ENCODE measurements around the gene N4BP2L1.

Gene N4BP2L1

GRCh38 chr13:32427852-32428580, at the start of gene N4BP2L1:
TSS of gene N4BP2L1 (minus strand) at chr13:32428130. CDS start at chr13:32428082, 48 bp downstream.
- no peak for DNase-seq

GRCh38 chr13:32476892-32477291, 49.0 kb upstream of the N4BP2L1 start:
- no peak for DNase-seq

DNA sequence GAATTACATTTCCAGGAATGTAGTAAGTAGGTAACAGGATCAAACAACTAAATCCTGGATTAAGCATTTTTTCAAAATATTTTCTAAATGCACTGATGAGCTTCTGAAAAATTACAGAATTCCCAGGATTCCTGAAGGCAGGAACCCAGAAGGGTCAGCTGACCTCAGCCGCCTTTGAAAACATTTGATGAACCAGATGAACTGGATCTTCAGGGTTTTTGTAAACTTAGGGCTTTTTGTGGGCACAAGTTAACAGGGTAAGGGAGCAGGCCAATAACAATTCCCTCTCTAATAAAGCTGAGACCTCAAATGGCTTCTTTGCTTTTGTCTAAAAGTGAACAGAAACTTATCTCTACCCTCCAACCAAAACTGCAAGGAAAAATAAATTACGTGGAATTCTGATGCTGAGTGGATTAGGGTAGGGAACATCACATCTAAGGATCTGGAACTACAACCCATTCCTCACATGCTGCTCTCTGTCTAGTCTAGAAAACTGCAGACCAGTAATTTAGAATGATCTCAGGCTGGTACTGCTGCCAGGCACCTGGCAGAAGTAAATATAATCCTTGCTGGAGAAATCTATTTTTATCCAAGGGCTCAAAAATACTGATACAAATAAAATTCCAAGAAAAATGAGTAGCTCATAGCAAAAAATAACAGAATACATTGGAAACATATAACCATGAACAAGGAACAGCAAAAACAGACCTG, 48.2 kb upstream of the N4BP2L1 start:
- no peak for DNase-seq

- no peak for DNase-seq
Observed at GRCh38 chr13:32474999-32475792, 47.3 kb upstream of the N4BP2L1 start.

DNA sequence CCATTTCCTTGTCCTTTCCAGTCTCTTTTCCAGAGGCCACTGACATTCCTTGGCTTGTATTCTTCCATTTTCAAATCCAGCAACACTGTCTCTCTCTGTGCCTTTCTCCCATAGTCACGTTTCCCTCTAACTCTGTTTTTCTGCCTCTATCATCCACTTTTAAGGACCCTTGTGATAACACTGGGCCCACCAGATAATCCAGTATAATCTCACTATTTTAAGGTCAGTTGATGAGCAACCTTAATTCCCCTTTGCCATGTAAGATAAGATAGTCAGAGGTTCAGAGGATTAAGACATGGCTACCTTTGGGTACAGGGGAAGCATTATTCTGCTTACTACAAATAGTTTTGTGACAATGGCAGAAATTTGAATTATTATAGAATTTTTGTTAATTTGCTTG, 45.7 kb upstream of the N4BP2L1 start:
- no peak for DNase-seq

GRCh38 chr13:32472194-32472621, 44.3 kb upstream of the N4BP2L1 start:
- DNase-seq: no peak

DNA sequence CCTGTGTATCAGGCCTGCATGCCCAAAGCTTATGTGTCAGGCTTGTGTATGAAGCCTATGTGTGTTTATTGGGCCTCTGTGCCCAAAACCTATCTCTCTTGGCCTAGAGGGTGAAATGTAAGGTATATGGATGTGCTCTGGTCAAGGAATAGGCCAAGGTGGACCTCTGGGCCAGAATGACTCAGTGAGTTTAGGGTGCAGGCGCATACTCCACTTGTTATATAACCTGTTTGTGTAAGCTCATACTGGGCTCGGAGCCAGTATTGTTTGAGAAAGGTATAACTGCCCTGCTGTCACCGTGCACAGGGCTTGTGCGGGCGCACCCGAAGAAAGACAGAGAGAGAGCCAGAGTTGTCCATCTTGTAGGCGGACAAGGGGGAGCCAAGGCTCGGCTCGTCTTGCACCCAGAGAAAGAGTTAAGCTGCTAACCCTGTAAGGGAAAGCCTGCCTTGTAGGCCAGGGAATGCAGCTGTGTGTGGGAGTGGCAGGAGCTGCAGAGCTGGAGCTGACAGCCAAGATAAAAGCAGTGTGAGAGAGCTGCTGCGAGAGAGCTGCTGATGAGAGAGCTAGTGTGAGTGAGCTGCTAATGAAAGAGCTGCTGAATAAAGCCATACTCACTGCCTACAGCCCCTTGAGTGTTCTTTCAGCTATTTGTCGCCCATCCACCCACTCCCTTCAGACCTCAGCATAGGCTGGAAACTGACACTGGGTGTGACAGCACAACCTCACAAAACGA, 43.4 kb upstream of the N4BP2L1 start:
- DNase-seq: no peak

- no peak for DNase-seq
Observed at GRCh38 chr13:32468502-32469142, 40.7 kb upstream of the N4BP2L1 start.

GRCh38 chr13:32456591-32456990, 28.7 kb upstream of the N4BP2L1 start:
- DNase-seq: no peak

GRCh38 chr13:32455594-32455903, 27.6 kb upstream of the N4BP2L1 start:
- no peak for DNase-seq

DNA sequence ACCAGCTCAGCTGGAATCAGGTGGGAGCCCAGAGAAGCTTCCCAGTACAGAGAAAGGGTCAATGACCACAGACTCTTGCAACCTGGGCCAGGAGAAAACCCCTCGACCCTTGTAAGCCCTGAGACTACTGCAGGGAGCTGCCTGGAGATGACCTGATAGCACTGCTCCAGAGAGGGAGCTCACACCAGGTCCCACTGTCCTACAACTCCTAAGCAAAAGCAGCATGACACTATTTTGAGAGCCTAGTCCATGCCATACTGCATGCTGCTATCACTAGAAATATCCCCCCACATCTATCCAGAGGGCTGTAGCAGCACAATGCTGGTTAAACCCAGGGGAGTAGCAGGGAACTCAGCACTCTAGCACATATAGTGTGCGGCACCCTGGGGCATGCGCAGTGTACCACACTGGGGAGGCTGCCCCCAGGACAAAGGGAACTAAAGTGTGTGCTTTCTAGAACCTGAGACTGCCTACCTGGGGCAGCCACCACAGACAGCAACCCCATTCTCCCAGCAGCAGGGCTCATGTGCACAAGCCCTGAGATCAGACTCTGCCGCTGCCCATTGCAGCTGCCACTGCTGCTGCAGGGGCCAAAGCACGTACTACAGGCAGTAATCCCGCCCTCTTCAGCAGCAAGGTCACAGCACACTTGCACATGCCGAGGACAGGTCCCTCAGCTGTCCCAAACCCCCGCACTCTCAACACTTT, 27.1 kb upstream of the N4BP2L1 start:
- no peak for DNase-seq

DNA sequence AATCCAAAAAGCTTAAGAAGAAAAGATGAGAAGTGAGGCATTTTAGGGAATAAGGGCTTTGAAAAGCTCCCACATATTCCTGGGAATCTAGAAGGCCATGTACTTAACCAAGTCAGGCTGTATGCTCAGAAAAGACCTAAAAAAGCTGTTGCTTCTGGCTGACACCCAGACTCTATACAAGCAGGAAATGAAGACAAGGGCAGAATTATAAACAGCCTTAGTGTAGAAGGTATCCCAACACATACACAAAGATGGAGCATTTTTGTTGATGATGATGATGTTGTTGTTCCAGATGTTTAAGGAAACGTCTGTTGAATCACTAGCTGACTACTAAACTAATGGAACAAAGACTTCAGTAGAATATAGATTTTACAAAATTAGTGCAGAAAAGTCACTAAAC, 26.1 kb upstream of the N4BP2L1 start:
- no peak for DNase-seq

- no peak for DNase-seq
Observed at GRCh38 chr13:32448972-32449371, 21.0 kb upstream of the N4BP2L1 start.

- no peak for DNase-seq
Observed at GRCh38 chr13:32447894-32448623, 20.1 kb upstream of the N4BP2L1 start.

DNA sequence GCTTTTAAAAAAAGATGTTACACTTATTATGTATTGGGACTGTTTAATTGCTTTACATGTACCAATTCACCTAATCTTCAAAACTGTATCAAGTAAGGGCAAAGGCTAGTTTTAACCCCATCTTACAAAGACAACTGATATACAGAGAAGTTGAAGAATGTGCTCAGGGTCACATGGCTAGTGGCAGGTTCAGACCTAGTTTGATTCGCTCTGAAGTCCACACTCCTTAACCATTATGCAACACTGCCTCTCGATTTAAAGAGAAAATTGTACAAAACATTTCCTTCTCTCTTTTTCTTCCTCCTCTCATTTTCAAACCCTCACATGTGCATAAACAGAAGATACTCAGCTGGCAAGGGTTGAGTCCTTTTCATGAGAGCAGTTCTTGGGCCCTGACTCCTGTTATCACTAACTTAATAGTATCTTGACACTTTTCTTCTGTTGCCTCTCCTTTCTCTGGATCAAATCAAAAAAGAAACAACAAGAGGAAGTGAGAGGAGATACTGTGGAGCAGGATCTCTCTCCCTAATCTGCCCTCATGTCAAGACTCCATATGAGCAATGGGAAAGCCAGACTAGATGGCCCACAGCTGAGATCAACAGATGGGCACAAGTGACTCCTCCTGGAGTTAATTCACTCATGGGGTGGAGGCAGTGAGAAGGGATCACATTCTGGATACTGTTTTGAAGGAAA, 19.0 kb upstream of the N4BP2L1 start:
- DNase-seq: no peak

DNA sequence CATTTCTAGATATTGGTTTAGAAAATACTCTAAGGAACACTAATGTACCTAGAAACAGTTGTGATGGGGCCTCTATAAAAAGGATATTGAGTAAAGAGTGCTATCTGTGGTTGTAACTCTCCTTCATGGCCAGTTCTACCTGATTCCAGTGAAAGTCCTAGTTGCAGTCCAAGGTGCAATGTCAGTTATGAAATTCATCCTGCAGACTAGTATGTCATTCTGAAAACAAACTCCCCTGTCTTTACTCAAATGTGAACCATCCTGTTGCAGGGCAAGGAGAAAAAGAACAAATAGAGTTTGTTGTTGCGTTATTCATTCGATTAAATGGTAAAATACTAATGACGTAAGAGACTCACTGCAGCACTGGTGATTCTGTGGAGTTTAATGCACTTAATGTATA, 18.3 kb upstream of the N4BP2L1 start:
- no peak for DNase-seq

DNA sequence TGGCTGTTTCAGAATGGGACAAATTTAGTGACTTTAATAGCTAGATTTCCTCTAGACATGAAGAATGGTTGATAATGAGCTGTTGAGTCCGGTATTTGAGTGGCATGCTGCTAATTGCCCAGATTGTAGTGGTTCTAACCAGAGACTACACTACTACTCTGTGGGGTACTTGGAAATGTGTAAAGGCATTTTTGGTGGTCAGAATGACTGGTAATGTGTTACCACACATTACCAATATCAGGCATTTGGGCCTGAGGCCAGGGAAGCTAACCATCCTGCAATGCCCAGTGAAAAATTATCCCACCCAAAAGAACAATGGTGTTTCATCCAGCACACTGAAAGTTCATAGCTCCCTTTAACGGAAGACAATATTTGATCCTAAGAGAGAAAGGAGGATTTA, 17.5 kb upstream of the N4BP2L1 start:
- no peak for DNase-seq

DNA sequence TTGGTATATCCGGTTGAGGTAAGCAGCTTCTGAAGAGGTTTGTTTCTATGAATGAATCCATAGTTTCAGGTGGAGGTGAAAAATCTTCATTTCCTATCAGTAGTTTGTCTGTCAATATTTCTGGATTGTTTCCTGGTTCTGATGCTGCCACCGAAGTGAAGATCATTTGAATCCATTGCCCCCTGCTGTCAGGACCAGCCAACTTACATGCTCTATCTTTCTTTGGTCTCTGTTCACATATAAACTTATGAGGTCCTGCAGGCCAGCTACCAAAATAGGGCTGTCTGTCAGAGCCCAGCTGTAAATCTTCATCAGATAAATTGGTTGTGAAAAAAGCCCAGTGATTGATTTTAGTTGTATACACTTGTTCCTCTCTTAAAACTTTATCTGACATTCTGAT, 15.2 kb upstream of the N4BP2L1 start:
- DNase-seq: no peak

DNA sequence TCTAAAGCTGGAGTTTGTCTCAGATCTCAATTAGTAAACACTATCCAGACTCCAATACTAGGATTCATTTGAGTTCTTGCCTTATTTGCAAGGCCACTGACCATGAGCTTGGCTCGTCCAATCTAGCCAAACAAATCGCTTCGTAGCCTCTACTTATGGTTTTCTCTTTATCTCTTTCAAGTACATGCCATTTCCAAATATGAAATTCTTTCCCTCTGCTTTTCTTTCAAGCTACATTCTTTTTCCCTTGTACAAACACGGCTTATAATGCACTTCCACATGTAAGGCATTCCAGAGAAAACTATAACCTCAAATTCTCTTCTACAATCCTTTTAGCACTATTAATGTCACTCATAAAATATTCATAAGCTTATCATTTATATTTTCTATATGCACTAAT, 10.9 kb upstream of the N4BP2L1 start:
- no peak for DNase-seq

DNA sequence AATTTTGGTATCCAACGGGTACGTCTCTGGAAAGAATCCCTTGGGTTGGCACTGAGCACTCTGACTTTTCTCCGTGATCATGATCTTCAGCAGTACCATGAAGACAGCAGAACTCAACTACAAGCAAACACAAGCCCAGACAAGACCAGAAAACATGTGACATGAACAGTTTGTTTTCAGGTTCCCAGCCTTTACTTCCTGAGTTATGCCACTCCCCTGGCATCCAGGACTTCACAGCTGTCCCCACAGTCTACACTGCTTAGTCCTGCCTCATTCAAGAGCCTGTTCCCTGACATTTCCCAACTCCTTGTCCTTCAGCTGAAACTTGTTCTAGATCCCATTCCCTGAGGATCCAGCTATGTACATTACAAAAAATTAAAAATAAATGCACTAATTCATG, 4.9 kb upstream of the N4BP2L1 start:
- no peak for DNase-seq

DNA sequence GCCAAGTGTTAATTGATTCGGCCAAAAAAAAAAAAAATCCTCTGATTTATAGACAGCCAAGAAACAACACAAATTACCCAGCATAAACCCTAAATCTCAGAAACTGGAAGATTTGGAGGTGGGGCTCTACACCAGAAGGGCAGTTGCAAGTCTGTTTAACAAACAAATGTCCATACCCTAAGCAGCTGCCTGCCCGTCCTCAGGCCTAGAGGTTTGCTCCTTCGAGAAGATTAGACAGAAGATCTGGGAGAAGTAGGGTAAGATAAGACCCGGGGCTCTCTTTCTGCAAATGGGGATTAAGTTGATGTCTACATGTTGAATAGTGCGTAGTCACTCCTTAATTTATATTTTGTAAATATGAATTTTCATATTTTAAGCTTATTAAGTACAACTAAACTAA, 3.4 kb upstream of the N4BP2L1 start:
- no peak for DNase-seq
